CD4-positive, alpha-beta memory T cell (primary cell): ENCODE data around the gene TMEM222. TPM values are rescaled to one million over a fixed set of nuclear protein-coding genes. Genes with fewer than 3 reads are reported as not detected.

Experiments used
- CTCF ChIA-PET: fragments of 350-600 bp; sonication (Branson Sonifier 250); formaldehyde crosslinking; loops from one replicate; lab custom pipeline; 2021; ENCODE audit warnings: inconsistent platforms; ENCODE audit not compliant: partially characterized antibody; lab: Charles Lee
- POLR2A ChIA-PET: fragments of 350-600 bp; sonication (Branson Sonifier 250); formaldehyde crosslinking; loops from one replicate; lab custom pipeline; 2021; ENCODE audit not compliant: partially characterized antibody; lab: Charles Lee
- DNase-seq, 5 donors: peaks; one replicate each; pipeline versions ENCODE4 v3.0.0 to v3.0.0-alpha.2; 2020 to 2022; ENCODE audit warnings: mixed read lengths in 1 of 5
- H3K27ac ChIP-seq: one replicate; pipeline ENCODE4 v1.7.0; 2013; ENCODE audit warnings: low read depth, low read length
- H3K27me3 ChIP-seq: 2 replicates; pipeline ENCODE4 v1.7.0; 2013; ENCODE audit warnings: mild to moderate bottlenecking, low read length, moderate library complexity; ENCODE audit not compliant: insufficient read depth
- H3K36me3 ChIP-seq: 2 replicates; pipeline ENCODE4 v1.7.0; 2013; ENCODE audit warnings: mild to moderate bottlenecking, low read length, moderate library complexity; ENCODE audit not compliant: insufficient read depth
- H3K4me1 ChIP-seq: 2 replicates; pipeline ENCODE4 v1.7.0; 2013; ENCODE audit warnings: mild to moderate bottlenecking, low read length, moderate library complexity; ENCODE audit not compliant: insufficient read depth
- H3K4me3 ChIP-seq, 2 donors: one replicate each; pipeline ENCODE4 v1.7.0; 2013; ENCODE audit warnings: low read length in 2 of 2, mild to moderate bottlenecking in 1 of 2
- H3K9me3 ChIP-seq, 2 donors: one replicate each; pipeline ENCODE4 v1.7.0; 2013; ENCODE audit warnings: low read length in 2 of 2, control low read depth in 1 of 2; ENCODE audit not compliant: control insufficient read depth in 1 of 2
- H3K27ac Mint-ChIP-seq, 7 donors: one replicate each; pipeline ENCODE4 v1.8.0; 2020 to 2021; ENCODE audit warnings: mixed read lengths in 7 of 7, mild to moderate bottlenecking in 6 of 7, inconsistent platforms in 3 of 7, moderate library complexity in 3 of 7
- H3K27me3 Mint-ChIP-seq, 2 donors: one replicate each; pipeline ENCODE4 v1.8.0; 2020 to 2021; ENCODE audit warnings: mixed read lengths in 2 of 2
- H3K36me3 Mint-ChIP-seq, 2 donors: one replicate each; pipeline ENCODE4 v1.8.0; 2020 to 2021; ENCODE audit warnings: mixed read lengths in 2 of 2, inconsistent platforms in 1 of 2, mild to moderate bottlenecking in 1 of 2
- H3K4me1 Mint-ChIP-seq, 4 donors: one replicate each; pipeline ENCODE4 v1.8.0; 2020 to 2021; ENCODE audit warnings: mixed read lengths in 4 of 4, mild to moderate bottlenecking in 1 of 4
- H3K4me3 Mint-ChIP-seq, 8 donors: one replicate each; pipeline ENCODE4 v1.8.0; 2020 to 2021; ENCODE audit warnings: mixed read lengths in 8 of 8, mild to moderate bottlenecking in 7 of 8, moderate library complexity in 6 of 8, inconsistent platforms in 3 of 8
- H3K9me3 Mint-ChIP-seq, 8 donors: one replicate each; pipeline ENCODE4 v1.8.0; 2020 to 2021; ENCODE audit warnings: mixed read lengths in 8 of 8, mild to moderate bottlenecking in 5 of 8, inconsistent platforms in 3 of 8, moderate library complexity in 1 of 8
- intact Hi-C: fragments of 100-400 bp; cut with micrococcal nuclease; formaldehyde crosslinking; loops from one replicate; pipeline ENCODE4 v1.15.1; 2023
- polyA plus RNA-seq, 2 donors: library from polyadenylated mRNA; unstranded; fragments of 300-500 nt; fragmentation: Illumina TruSeq; gene quantifications; one replicate each; pipeline ENCODE4 v1.2.3, GENCODE V29; 2021
- total RNA-seq, 2 experiments: library from RNA; stranded (reverse); gene quantifications; one replicate each; pipeline ENCODE4 v1.2.3, GENCODE V29; 2021

TMEM222 gene
- total and polyA plus RNA-seq, 4 experiments from 2014 or later, result 44.4 to 80.9 (median 50.4) TPM

DNA sequence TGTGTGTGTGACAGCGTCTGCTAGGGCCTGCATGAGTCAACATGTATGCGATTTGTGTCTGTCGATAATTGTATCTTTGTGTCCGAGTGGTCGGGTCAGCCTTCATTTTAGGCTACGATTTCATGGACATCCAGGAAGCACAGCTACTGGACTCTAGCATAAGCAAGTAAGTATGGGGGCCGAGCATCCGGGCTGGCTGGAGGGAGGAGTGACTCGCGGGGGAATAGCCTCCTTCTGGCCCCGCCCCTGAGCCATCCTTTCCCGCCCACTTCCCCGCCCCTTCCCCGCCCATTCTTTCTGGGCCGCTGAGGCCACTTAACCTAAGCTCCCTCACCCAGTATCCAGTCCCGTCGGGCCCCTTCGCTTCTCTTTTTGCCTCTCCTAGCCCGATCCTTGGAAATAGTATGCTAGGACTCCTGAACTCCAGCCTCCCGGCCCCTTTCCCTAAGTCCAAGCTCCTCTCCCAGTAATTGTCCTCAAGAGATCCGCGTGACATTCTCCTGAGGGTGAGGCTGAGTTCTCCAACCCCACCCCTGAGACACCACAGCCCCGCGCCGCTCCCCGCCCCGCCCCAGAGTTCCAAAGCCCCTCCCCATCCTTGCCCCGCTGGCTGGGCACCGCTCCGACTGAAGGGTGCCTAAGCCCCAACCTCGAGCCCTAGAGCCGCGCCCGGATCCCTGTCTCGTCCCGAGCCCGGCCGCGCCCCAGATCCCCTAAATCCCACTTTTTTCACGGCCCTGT, 43.6 kb downstream of the TMEM222 start:
- H3K4me1 ChIP-seq, result peaks cover 18% of the 10 kb centered on the region
- Mint-ChIP-seq H3K27me3 (no peaks in the 10 kb centered on the region), H3K27ac (peak overlapping the region; percentile 49 to 88 (median 77)), H3K9me3 (no peaks in the 10 kb centered on the region), H3K4me1 (peaks cover 13 to 52% (median 25%) of the 10 kb centered on the region in 4 donors), H3K4me3 (peak overlapping the region; percentile 86 to 94 (median 88)), H3K36me3 (no peaks in the 10 kb centered on the region)
- H3K4me3 ChIP-seq, result peak overlapping the region; percentile 36 to 54
- intact Hi-C loops, result loop anchor here (1.0 to 2.0 kb wide), 2 partner anchors 8 to 23 kb away; no protein-coding TSS in a partner anchor
- no peaks in the 10 kb centered on the region for H3K36me3 ChIP-seq
- POLR2A ChIA-PET, result interaction anchor here (0.5 to 3.0 kb wide), 12 partner anchors 8 to 465 kb away, joined by 3 to 25 read pairs (median 8); partner anchors contain the start of gene SYTL1
- H3K27ac ChIP-seq, result peak overlapping the region; percentile 51
- no peaks in the 10 kb centered on the region for H3K27me3 ChIP-seq
- CTCF ChIA-PET, result interaction anchor here (0.6 to 8.4 kb wide), 13 partner anchors 10 to 68 kb away, joined by 3 to 54 read pairs (median 4); no protein-coding TSS in a partner anchor
- H3K9me3 ChIP-seq, result no peaks in the 10 kb centered on the region
- peak; percentile 65 to 76 (median 67) for DNase-seq

DNA sequence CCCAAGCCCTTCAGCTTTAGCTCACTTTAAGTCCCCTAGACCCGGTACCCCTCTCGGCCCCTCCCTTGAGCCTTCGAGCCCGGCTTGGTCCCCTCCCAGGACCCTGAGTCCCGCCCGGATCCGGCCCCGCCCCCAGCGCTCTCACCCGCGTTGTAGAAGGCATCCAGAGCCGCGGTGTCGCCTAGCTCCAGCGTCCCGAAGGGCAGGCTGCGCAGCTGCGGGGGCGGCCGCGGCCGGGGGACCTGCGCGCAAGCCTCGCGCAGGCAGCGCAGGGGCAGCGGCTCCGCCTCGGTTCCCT, 44.1 kb downstream of the TMEM222 start:
- CTCF ChIA-PET, result interaction anchor here (0.6 to 8.4 kb wide), 14 partner anchors 10 to 69 kb away, joined by 3 to 54 read pairs (median 4); no protein-coding TSS in a partner anchor
- Histone ChIP-seq H3K4me3 (peak overlapping the region; percentile 36 to 54), H3K9me3 (no peaks in the 10 kb centered on the region), H3K36me3 (no peaks in the 10 kb centered on the region), H3K27ac (peak overlapping the region; percentile 51), H3K27me3 (no peaks in the 10 kb centered on the region), H3K4me1 (peaks cover 18% of the 10 kb centered on the region)
- peaks cover 13 to 50% (median 25%) of the 10 kb centered on the region in 4 donors for H3K4me1 Mint-ChIP-seq
- DNase-seq, result peak; percentile 53 to 80 (median 57)
- no peaks in the 10 kb centered on the region for H3K36me3 Mint-ChIP-seq
- intact Hi-C loops, result no loop called here
- no peaks in the 10 kb centered on the region for H3K27me3 Mint-ChIP-seq
- no peaks in the 10 kb centered on the region for H3K9me3 Mint-ChIP-seq
- peak overlapping the region in 6 of 7 donors; percentile 65 to 88 (median 82) for H3K27ac Mint-ChIP-seq
- POLR2A ChIA-PET, result interaction anchor here (0.5 to 3.0 kb wide), 12 partner anchors 9 to 464 kb away, joined by 3 to 25 read pairs (median 8); partner anchors contain the start of gene SYTL1
- H3K4me3 Mint-ChIP-seq, result peak overlapping the region; percentile 86 to 94 (median 88)

DNA sequence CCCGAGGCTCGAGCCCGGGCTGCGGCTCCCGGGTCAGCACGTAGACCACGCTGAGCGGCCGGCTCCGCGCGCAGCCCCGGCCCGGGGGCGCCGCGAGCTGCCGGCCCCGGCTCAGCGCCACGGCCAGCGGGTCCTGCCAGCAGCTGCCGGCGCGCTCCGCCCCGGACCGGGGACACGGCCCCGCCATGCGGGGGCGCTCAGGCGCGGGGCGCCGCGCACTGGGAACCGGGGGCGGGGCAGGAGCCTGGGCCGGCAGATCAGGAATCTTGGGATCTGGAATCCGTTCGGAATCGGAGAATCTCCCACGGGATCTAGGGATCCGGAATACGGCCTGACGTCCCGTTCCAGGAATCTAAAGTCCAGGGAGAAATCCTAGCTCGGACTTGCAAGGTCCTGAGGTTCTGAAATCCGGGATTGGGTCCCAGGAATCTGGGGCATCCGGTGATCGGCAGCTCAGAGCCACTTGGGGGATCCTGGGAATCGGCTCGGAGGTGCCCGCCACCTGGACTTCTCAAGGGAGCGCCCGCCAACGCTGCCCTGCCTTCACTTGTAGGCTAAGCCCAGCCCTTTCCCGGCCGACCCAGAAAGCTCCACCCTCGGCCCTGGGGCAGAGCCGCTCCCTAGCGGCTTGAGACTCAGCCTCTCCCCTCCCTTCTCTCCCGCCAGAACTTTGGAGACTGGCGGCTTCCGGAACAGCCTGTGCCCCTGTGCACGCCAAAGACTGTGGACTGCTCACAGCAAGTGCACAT, 44.6 kb downstream of the TMEM222 start, which contains the start of gene MAP3K6:
MAP3K6 (minus strand) TSS at position 551 of the 749 bp plus-strand sequence; CDS start at position 187, 364 bp downstream.
- peaks cover 13 to 50% (median 25%) of the 10 kb centered on the region in 4 donors for H3K4me1 Mint-ChIP-seq

DNA sequence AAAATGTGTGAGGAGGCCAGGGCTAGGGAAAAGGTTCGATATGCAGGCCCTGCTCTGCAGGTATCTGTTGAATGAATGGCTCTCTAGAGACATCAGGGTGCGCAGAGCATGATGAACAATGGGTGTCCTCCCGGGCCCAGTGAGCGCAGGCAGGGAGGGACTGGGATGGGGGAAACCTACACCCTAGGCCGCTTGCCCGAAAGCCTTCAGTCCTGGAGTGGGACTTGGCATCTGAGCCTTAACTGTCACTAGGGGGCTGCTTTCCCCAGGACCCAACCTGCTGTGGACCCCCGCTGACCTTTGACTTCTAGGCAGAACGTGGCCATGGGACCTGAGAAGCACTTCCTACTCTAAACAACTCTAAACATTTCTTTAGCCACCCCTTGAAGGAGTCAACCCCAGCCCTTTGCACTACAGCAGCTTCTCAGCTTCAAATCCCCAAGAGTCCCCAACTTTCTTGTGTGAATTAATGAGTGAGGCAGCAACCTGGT, 45.2 kb downstream of the TMEM222 start:
- Mint-ChIP-seq H3K4me1 (peaks cover 13 to 47% (median 25%) of the 10 kb centered on the region in 4 donors), H3K27ac (peak overlapping the region in 6 of 7 donors; percentile 6 to 79 (median 52)), H3K4me3 (peak overlapping the region; percentile 71 to 88 (median 80)), H3K36me3 (no peaks in the 10 kb centered on the region), H3K27me3 (no peaks in the 10 kb centered on the region), H3K9me3 (no peaks in the 10 kb centered on the region)
- Histone ChIP-seq H3K4me1 (peaks cover 18% of the 10 kb centered on the region), H3K4me3 (peak overlapping the region in 1 of 2 donors; percentile 35), H3K27me3 (no peaks in the 10 kb centered on the region), H3K27ac (no peak overlapping the region), H3K9me3 (no peaks in the 10 kb centered on the region), H3K36me3 (no peaks in the 10 kb centered on the region)
- CTCF ChIA-PET, result interaction anchor here (0.9 to 8.4 kb wide), 11 partner anchors 9 to 190 kb away, joined by 3 to 54 read pairs (median 8); no protein-coding TSS in a partner anchor
- no peak for DNase-seq
- POLR2A ChIA-PET, result interaction anchor here (2.1 to 3.0 kb wide), 5 partner anchors 10 to 44 kb away, joined by 9 to 25 read pairs (median 15); partner anchors contain the start of gene SYTL1
- intact Hi-C loops, result no loop called here

More for the DNA sequence above, 44.6 kb downstream of the TMEM222 start, which contains the start of gene MAP3K6:
- peak in 4 of 5 donors; percentile 29 to 46 (median 38) for DNase-seq
- H3K27ac ChIP-seq, result peak within 1 kb of the TSS; percentile 51
- Mint-ChIP-seq H3K27me3 (no peaks in the 10 kb centered on the region), H3K9me3 (no peaks in the 10 kb centered on the region), H3K4me3 (peak within 1 kb of the TSS; percentile 86 to 94 (median 88)), H3K27ac (peak within 1 kb of the TSS; percentile 19 to 88 (median 77)), H3K36me3 (no peaks in the 10 kb centered on the region)
- no peaks in the 10 kb centered on the region for H3K36me3 ChIP-seq
- no peaks in the 10 kb centered on the region for H3K9me3 ChIP-seq
- peaks cover 18% of the 10 kb centered on the region for H3K4me1 ChIP-seq
- H3K27me3 ChIP-seq, result no peaks in the 10 kb centered on the region
- CTCF ChIA-PET, result interaction anchor here (0.9 to 8.4 kb wide), 12 partner anchors 11 to 190 kb away, joined by 3 to 54 read pairs (median 5); no protein-coding TSS in a partner anchor
- POLR2A ChIA-PET, result interaction anchor here (0.8 to 3.0 kb wide), 10 partner anchors 9 to 296 kb away, joined by 3 to 25 read pairs (median 10); partner anchors contain the start of gene SYTL1
- peak within 1 kb of the TSS; percentile 36 to 54 for H3K4me3 ChIP-seq
- intact Hi-C loops, result no loop called here

DNA sequence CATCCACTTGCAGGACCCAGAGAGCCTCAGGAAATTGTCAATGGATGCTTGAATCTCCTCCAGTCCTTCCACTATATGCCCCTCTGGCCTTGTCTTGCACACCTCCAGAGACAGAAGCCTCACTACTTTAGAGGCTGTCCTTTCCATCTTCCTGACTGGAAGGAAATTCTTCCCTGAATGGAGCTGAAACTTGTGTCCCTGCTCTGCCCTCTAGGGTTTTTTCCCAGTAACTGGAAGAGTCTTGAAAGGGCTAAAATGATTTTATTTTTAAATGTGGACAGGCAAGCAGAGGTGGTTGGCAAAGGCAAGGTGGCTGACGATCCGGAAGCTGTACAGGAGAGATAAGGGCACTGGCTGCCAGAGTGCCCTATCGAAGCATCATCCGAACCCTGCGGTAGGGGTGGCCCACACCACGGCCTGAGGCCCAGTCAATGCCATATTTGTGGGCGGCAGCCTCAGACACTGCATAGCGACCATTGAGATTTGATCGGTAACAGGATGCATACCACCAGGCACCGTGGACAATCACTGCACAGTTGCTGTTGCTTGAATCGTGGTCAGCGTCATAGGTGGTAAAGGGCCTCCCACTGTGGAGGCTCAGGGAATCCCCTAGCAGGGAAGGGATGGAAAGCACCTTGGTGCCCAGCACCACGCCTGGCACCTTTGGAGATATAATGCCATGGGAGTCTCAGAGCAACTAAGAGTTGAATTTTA, 47.1 kb downstream of the TMEM222 start:
- no peaks in the 10 kb centered on the region for H3K36me3 ChIP-seq
- Mint-ChIP-seq H3K27me3 (no peaks in the 10 kb centered on the region), H3K27ac (peak overlapping the region in 2 of 7 donors; percentile 21 to 37), H3K4me3 (no peak overlapping the region), H3K36me3 (no peaks in the 10 kb centered on the region), H3K4me1 (peaks cover 12 to 37% (median 24%) of the 10 kb centered on the region in 4 donors), H3K9me3 (no peaks in the 10 kb centered on the region)
- no peak overlapping the region for H3K4me3 ChIP-seq
- H3K4me1 ChIP-seq, result peaks cover 18% of the 10 kb centered on the region
- no peak overlapping the region for H3K27ac ChIP-seq
- intact Hi-C loops, result no loop called here
- no peaks in the 10 kb centered on the region for H3K9me3 ChIP-seq
- ChIA-PET POLR2A (interaction anchor here (1.4 kb wide), 1 partner anchor 12 kb away, joined by 4 read pairs; no protein-coding TSS in a partner anchor), CTCF (interaction anchor here (0.7 to 8.4 kb wide), 7 partner anchors 11 to 75 kb away, joined by 3 to 54 read pairs (median 5); no protein-coding TSS in a partner anchor)
- DNase-seq, result no peak
- no peaks in the 10 kb centered on the region for H3K27me3 ChIP-seq
